PFSK-1 (cell line): ENCODE results near the gene SEMA3D.

Source experiments
- FOXP2 ChIP-seq: optimal IDR thresholded peaks from 2 replicates; pipeline ENCODE3; 2011; ENCODE audit warnings: borderline replicate concordance, control low read depth, inconsistent platforms; ENCODE audit not compliant: insufficient read depth; ENCODE audit errors: extremely low read length, extremely low read depth
- POLR2AphosphoS5 ChIP-seq: IDR thresholded peaks from 2 replicates; pipeline ENCODE4 v1.6.1; 2012; ENCODE audit warnings: low read depth, mild to moderate bottlenecking, control low read depth, low read length, moderate library complexity
- SIN3A ChIP-seq: IDR thresholded peaks from 2 replicates; pipeline ENCODE4 v1.6.1; 2012; ENCODE audit warnings: mild to moderate bottlenecking, low read length, moderate library complexity, borderline replicate concordance; ENCODE audit not compliant: insufficient read depth
- TAF1 ChIP-seq: IDR thresholded peaks from 2 replicates; pipeline ENCODE4 v1.6.1; 2012; ENCODE audit warnings: low read length, control low read depth, borderline replicate concordance; ENCODE audit not compliant: insufficient read depth
- TF ChIP-seq, protein P1 (sequence below), 2 experiments: IDR thresholded peaks; 2 replicates each; pipeline versions ENCODE4 v1.6.1 to v1.8.0; 2011 to 2012; ENCODE audit warnings: low read depth in 2 of 2, low read length in 2 of 2, control low read depth in 1 of 2, inconsistent platforms in 1 of 2, mild to moderate bottlenecking in 1 of 2, moderate library complexity in 1 of 2; ENCODE audit not compliant: insufficient read depth in 1 of 2

The SEMA3D gene

DNA sequence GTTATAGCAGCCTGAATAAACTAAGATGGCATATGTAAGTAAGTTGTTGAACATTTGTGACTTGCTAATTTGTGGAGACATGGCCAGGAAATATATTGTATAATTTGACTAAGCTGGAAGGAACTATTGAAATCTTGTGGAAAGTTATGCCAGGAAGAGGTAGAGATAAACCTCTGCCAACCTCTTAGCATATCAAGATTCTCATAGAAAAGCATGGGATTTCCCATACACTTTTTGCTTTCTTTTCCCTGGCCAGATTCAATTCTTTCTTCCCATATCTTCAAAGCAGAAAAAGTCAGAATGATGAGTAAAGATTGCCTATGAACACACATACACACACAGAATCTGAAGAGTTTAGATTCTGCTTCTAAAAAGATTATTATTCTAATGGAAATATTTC, 216.2 kb downstream of the SEMA3D start:
- no peak for TF ChIP-seq POLR2AphosphoS5
- TF ChIP-seq, protein P1, sequence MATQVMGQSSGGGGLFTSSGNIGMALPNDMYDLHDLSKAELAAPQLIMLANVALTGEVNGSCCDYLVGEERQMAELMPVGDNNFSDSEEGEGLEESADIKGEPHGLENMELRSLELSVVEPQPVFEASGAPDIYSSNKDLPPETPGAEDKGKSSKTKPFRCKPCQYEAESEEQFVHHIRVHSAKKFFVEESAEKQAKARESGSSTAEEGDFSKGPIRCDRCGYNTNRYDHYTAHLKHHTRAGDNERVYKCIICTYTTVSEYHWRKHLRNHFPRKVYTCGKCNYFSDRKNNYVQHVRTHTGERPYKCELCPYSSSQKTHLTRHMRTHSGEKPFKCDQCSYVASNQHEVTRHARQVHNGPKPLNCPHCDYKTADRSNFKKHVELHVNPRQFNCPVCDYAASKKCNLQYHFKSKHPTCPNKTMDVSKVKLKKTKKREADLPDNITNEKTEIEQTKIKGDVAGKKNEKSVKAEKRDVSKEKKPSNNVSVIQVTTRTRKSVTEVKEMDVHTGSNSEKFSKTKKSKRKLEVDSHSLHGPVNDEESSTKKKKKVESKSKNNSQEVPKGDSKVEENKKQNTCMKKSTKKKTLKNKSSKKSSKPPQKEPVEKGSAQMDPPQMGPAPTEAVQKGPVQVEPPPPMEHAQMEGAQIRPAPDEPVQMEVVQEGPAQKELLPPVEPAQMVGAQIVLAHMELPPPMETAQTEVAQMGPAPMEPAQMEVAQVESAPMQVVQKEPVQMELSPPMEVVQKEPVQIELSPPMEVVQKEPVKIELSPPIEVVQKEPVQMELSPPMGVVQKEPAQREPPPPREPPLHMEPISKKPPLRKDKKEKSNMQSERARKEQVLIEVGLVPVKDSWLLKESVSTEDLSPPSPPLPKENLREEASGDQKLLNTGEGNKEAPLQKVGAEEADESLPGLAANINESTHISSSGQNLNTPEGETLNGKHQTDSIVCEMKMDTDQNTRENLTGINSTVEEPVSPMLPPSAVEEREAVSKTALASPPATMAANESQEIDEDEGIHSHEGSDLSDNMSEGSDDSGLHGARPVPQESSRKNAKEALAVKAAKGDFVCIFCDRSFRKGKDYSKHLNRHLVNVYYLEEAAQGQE (IDR thresholded peaks at IDR 0.05; ENCODE audit: insufficient read depth in 1 of 2, low read depth in 2 of 2, low read length in 2 of 2): no peak
- no peak for TF ChIP-seq SIN3A
- no peak for TF ChIP-seq TAF1
- no peak for TF ChIP-seq FOXP2

DNA sequence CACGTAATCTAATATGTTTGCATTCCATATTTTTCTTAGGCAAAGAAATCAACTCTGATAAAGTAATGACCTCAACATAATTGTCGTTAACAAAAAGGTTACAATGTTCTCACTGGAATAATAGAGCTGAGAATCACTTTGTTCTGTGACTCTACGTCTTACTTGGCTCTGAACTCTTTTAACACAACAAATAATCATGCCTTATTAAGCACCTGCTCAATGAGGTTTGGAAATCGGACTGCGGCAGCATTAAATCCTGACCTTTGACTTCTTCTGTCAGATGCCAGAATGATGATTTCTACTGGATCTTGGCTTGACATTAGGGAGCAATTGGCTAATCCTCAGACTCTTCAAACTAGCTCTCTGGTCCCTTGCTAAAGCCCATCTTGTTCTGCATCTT, 233.6 kb downstream of the SEMA3D start:
- TF ChIP-seq POLR2AphosphoS5: no peak
- TF ChIP-seq SIN3A: no peak
- no peak for TF ChIP-seq FOXP2

- TF ChIP-seq SIN3A (no peak), POLR2AphosphoS5 (no peak), TAF1 (no peak), FOXP2 (no peak)
- TF ChIP-seq, protein P1 (IDR thresholded peaks at IDR 0.05; ENCODE audit: insufficient read depth in 1 of 2, low read depth in 2 of 2, low read length in 2 of 2): no peak
Observed at GRCh38 chr7:84950836-84951235, 236.0 kb downstream of the SEMA3D start.

DNA sequence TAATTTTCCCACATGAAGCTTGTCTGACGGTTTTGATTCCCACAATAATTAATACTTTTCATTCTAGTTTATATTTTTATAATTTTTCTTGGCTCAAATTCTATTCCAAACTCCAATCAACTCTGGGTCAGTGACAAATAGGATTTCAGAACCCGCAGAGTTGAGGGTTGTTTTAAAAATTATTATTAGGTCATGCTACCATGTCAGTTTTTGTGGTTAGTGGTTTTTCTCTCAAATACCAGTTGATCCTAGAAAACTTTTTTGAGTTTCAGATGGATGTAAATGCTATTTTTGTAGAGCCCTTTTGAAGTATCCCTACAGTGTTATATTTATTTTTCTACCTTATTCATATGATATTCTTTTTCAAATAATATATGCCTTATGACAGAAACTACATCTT, 237.4 kb downstream of the SEMA3D start:
- TF ChIP-seq SIN3A (no peak), FOXP2 (no peak), POLR2AphosphoS5 (no peak), TAF1 (no peak)
- TF ChIP-seq, protein P1 (IDR thresholded peaks at IDR 0.05; ENCODE audit: insufficient read depth in 1 of 2, low read depth in 2 of 2, low read length in 2 of 2): no peak

GRCh38 chr7:84949067-84949466, 237.8 kb downstream of the SEMA3D start:
- TF ChIP-seq FOXP2 (no peak), SIN3A (no peak)
- TF ChIP-seq, protein P1 (IDR thresholded peaks at IDR 0.05; ENCODE audit: insufficient read depth in 1 of 2, low read depth in 2 of 2, low read length in 2 of 2): no peak
